ENCODE measurements around the gene MAVS. TPM values are rescaled to one million over a fixed set of nuclear protein-coding genes. Genes with fewer than 3 reads are reported as not detected.
"Not testable (repeated sequence)": the region's sequence is repeated elsewhere in the genome, so short reads cannot be mapped to it uniquely, and the experiment has no call there.

The MAVS gene
- total RNA-seq, 2 donors from 2014 or later: 27.5 to 29.7 TPM

DNA sequence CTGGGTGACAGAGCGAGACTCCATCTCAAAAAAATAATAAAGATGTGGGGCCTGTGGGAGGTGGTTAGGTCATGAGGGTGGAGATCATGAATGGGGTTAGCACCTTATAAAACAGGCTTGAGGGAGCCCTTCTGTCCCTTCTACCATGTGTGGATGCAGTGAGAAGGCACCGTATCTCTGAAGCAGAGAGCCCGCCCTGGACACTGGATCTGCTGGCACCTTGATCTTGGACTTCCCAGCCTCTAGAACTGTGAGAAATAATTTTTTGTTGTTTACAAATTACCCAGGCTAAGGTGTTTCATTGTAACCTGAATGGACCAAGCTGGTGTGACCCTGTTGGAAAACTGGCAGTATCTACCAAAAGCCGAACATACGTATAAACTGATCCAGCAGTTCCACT is 26.9 kb downstream of the MAVS start:
- no peak for DNase-seq (ENCODE audit: low spot score)
- TF ChIP-seq, protein P1, sequence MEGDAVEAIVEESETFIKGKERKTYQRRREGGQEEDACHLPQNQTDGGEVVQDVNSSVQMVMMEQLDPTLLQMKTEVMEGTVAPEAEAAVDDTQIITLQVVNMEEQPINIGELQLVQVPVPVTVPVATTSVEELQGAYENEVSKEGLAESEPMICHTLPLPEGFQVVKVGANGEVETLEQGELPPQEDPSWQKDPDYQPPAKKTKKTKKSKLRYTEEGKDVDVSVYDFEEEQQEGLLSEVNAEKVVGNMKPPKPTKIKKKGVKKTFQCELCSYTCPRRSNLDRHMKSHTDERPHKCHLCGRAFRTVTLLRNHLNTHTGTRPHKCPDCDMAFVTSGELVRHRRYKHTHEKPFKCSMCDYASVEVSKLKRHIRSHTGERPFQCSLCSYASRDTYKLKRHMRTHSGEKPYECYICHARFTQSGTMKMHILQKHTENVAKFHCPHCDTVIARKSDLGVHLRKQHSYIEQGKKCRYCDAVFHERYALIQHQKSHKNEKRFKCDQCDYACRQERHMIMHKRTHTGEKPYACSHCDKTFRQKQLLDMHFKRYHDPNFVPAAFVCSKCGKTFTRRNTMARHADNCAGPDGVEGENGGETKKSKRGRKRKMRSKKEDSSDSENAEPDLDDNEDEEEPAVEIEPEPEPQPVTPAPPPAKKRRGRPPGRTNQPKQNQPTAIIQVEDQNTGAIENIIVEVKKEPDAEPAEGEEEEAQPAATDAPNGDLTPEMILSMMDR (IDR thresholded peaks at IDR 0.05): no peak
- peaks cover 16% of the 10 kb centered on the region for H3K36me3 ChIP-seq

DNA sequence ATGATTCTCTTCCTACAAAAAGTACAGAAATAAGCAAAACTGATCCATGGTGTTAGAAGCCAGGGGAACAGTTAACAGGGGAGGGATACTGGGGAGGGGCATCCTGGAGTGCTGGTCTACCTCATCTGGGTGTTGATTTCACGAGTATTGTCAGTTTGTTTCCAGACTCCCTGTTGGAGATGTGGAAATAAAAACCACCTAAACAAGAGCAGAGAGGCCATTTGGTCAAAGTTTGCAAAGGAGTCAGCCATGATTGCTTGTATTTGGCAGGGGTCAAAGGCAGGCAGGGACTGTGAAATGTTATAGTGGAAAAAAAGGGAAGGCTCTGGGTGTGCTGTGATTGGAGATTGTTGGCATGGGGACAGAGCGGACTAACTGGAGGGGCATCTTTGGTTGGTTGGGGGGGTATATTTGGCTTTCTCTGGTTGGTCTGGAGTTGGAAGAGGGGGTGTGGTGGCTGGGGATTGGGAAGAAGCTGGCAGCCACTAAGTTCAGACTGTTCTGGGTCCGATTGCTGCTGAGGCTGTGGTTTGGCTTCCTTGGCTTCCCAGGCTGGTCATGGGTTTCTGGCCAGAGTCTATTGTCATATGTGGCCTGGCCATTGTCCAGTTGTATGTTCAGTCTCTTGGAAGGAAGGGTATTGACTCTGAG is 27.7 kb downstream of the MAVS start:
- Histone ChIP-seq H3K27me3 (no peaks in the 10 kb centered on the region), H3K36me3 (peaks cover 16% of the 10 kb centered on the region), H3K9me3 (no peaks in the 10 kb centered on the region), H3K4me1 (peaks cover 0 to 20% of the 10 kb centered on the region in 2 donors), H3K4me3 (no peak overlapping the region), H3K27ac (no peak overlapping the region)
- DNase-seq (ENCODE audit: low spot score): no peak
- TF ChIP-seq, protein P1 (IDR thresholded peaks at IDR 0.05): no peak

More for the DNA sequence above, 26.9 kb downstream of the MAVS start:
- Histone ChIP-seq H3K4me1 (peaks cover 0 to 20% of the 10 kb centered on the region in 2 donors), H3K9me3 (no peaks in the 10 kb centered on the region), H3K27ac (no peak overlapping the region), H3K27me3 (no peaks in the 10 kb centered on the region), H3K4me3 (no peak overlapping the region)

DNA sequence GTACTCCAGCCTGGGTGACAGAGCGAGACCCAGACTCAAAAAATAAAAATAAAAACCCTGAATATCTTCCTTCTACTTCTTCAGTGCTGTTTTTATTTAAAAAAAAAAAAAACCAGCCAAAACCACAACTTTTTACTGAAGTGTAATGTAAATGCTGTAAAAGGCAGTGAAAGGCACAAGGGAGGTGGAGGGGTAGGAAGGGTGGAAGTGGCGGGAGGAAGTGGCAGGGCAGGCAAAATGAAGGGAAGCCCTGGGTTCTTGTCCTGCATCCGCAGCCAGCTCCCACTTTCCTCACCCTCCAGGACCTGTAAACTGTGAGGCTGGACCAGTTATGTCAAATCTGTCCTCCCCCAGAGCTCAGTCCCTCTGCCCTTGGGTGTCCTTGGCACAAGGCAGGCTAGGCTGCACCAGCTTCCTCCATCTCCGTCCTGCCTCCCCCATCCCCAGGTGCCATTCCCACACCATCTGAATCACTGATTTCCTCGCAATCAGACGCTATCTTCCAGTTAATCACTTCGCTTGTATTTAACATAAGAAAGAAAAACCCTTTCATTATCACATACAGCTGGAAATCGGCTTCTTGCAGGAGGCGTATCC is 28.8 kb downstream of the MAVS start:
- Histone ChIP-seq H3K27ac (no peak overlapping the region), H3K4me3 (no peak overlapping the region), H3K27me3 (no peaks in the 10 kb centered on the region), H3K9me3 (no peaks in the 10 kb centered on the region), H3K36me3 (peaks cover 9% of the 10 kb centered on the region), H3K4me1 (peaks cover 0 to 20% of the 10 kb centered on the region in 2 donors)
- no peak for DNase-seq (ENCODE audit: low spot score)
- TF ChIP-seq, protein P1 (IDR thresholded peaks at IDR 0.05): no peak

DNA sequence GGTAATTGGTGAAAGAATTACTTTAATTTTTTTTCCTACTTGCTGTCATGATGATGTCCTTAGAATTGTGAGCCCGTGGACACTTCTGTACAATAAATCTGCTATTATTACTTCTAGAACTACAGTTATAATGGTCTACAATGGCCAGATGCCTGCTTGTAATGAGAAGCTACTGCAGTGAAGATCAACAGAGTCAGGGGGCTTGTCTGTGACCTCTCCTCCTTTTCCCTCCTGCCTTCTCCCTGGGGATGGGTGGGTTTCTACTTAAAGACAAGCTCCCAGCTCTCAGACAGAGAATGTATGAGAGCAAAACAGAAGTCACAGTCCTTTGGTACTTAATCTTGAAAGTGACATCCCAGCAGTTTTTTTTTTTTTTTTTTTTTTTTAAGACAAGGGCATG is 29.4 kb downstream of the MAVS start:
- peaks cover 9% of the 10 kb centered on the region for H3K36me3 ChIP-seq
- TF ChIP-seq, protein P1 (IDR thresholded peaks at IDR 0.05): no peak

DNA sequence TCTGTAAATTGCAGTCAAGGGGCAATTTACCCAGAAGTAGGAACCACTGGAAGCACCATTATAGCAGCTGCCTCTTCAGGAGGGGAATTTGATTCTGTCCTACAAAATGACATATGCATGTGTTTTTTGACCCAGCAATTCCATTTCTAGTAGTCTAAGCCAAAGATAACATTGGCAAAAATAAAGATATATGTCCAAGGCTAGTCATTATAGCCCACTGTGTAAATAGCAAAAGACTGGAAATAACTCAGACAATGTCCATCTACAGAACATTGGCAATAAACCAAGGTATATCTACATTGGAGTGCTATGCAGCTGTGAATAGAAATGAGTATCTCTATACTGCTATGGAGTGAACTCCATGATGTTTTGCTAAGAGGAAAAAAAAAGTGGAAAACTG is 30.0 kb downstream of the MAVS start:
- TF ChIP-seq, protein P1 (IDR thresholded peaks at IDR 0.05): no peak
- H3K9me3 ChIP-seq: no peaks in the 10 kb centered on the region
- H3K4me3 ChIP-seq: no peak overlapping the region
- H3K36me3 ChIP-seq: peaks cover 9% of the 10 kb centered on the region
- peaks cover 0 to 12% of the 10 kb centered on the region in 2 donors for H3K4me1 ChIP-seq
- DNase-seq (ENCODE audit: low spot score): no peak
- no peaks in the 10 kb centered on the region for H3K27me3 ChIP-seq
- no peak overlapping the region for H3K27ac ChIP-seq

More for the DNA sequence above, 29.4 kb downstream of the MAVS start:
- Histone ChIP-seq H3K9me3 (no peaks in the 10 kb centered on the region), H3K27me3 (no peaks in the 10 kb centered on the region), H3K4me1 (peaks cover 0 to 15% of the 10 kb centered on the region in 2 donors), H3K4me3 (no peak overlapping the region), H3K27ac (no peak overlapping the region)
- DNase-seq (ENCODE audit: low spot score): no peak

DNA sequence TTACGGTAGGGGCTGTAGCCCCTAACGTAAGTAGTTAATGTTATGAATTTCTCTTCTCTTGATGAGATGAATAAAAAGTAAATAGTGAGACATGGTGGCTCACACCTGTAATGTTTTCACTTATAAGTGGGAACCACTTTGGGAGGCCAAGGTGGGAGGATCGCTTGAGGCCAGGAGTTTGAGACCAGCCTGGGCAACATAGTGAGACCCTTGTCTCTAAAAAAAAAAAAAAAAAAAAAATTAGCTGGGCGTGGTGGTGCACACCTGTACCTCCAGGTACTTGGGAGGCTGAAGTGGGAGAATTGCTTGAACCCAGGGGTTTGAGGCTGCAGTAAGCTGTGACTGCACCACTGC is 32.3 kb downstream of the MAVS start:
- peaks cover 0 to 12% of the 10 kb centered on the region in 2 donors for H3K4me1 ChIP-seq
- H3K27me3 ChIP-seq; H3K36me3 ChIP-seq; H3K9me3 ChIP-seq; H3K4me3 ChIP-seq; H3K27ac ChIP-seq; DNase-seq (ENCODE audit: low spot score): not testable (repeated sequence)

All from right atrium auricular region (tissue), 2 donors.